Chondrocyte (in vitro differentiated cells): ENCODE data around the gene PTPRC. TPM values are rescaled to one million over a fixed set of nuclear protein-coding genes. Genes with fewer than 3 reads are reported as not detected.

Experiments used
- DNase-seq: peaks from one replicate; pipeline ENCODE4 v3.0.0; 2021; ENCODE audit warnings: mixed read lengths, low spot score
- H3K27ac Mint-ChIP-seq: one replicate; pipeline ENCODE4 v1.8.0; 2021; ENCODE audit warnings: mild to moderate bottlenecking, moderate library complexity, mixed read lengths; ENCODE audit not compliant: unreplicated experiment
- H3K27me3 Mint-ChIP-seq: 2 replicates; pipeline ENCODE4 v1.8.0; 2021; ENCODE audit warnings: low read depth, mixed read lengths
- H3K36me3 Mint-ChIP-seq: 2 replicates; pipeline ENCODE4 v1.8.0; 2021; ENCODE audit warnings: low read depth, mixed read lengths
- H3K4me1 Mint-ChIP-seq: 2 replicates; pipeline ENCODE4 v1.8.0; 2021; ENCODE audit warnings: low read depth, mild to moderate bottlenecking, mixed read lengths
- H3K4me3 Mint-ChIP-seq: one replicate; pipeline ENCODE4 v1.8.0; 2021; ENCODE audit warnings: mild to moderate bottlenecking, moderate library complexity, mixed read lengths; ENCODE audit not compliant: unreplicated experiment
- H3K9me3 Mint-ChIP-seq: 2 replicates; pipeline ENCODE4 v1.8.0; 2021; ENCODE audit warnings: low read depth, mixed read lengths
- CTCF ChIP-seq: fragments of 200-600 bp; sonication (generic); IDR thresholded peaks from 2 replicates; pipeline ENCODE4 v1.5.0; 2021; ENCODE audit warnings: antibody characterized with exemption, mild to moderate bottlenecking, moderate library complexity
- long read RNA-seq: library from polyadenylated mRNA; stranded (forward); transcript quantifications from one replicate; pipeline ENCODE4 v2.0.0, GENCODE V29; 2021
- total RNA-seq: library from RNA; stranded (reverse); gene quantifications from 3 replicates; pipeline ENCODE4 v1.2.1, GENCODE V29; 2021

The PTPRC gene
- total RNA-seq = not detected in 3 replicates
- long read RNA-seq = 0 reads

GRCh38 chr1:198638894-198639635 lies at the start of gene PTPRC:
Gene PTPRC, plus strand, starts transcription at chr1:198639040. Its CDS starts 229 bp downstream, at chr1:198639269.
- Mint-ChIP-seq H3K27ac (no peak within 1 kb of the TSS), H3K4me1 (peaks cover 6% of the 10 kb centered on the region), H3K27me3 (no peaks in the 10 kb centered on the region), H3K9me3 (no peaks in the 10 kb centered on the region), H3K4me3 (no peak within 1 kb of the TSS), H3K36me3 (no peaks in the 10 kb centered on the region)
- TF ChIP-seq CTCF = no peak
- no peak for DNase-seq

- no peak for TF ChIP-seq CTCF
- H3K9me3 Mint-ChIP-seq = peaks cover 24% of the 10 kb centered on the region
- no peak overlapping the region for H3K27ac Mint-ChIP-seq
- H3K36me3 Mint-ChIP-seq = peaks cover 9% of the 10 kb centered on the region
- no peaks in the 10 kb centered on the region for H3K27me3 Mint-ChIP-seq
- H3K4me1 Mint-ChIP-seq = peaks cover 8% of the 10 kb centered on the region
- DNase-seq = no peak
- no peak overlapping the region for H3K4me3 Mint-ChIP-seq
Measured at GRCh38 chr1:198590454-198590853, 48.4 kb upstream of the PTPRC start.

GRCh38 chr1:198595765-198596164 lies 43.1 kb upstream of the PTPRC start:
- no peaks in the 10 kb centered on the region for H3K27me3 Mint-ChIP-seq
- H3K9me3 Mint-ChIP-seq = peaks cover 4% of the 10 kb centered on the region
- peak overlapping the region; percentile 23 for H3K27ac Mint-ChIP-seq
- TF ChIP-seq CTCF = no peak
- no peak overlapping the region for H3K4me3 Mint-ChIP-seq
- H3K4me1 Mint-ChIP-seq = peaks cover 16% of the 10 kb centered on the region
- H3K36me3 Mint-ChIP-seq = no peaks in the 10 kb centered on the region
- no peak for DNase-seq

- no peak overlapping the region for H3K4me3 Mint-ChIP-seq
- no peak for DNase-seq
- H3K36me3 Mint-ChIP-seq = no peaks in the 10 kb centered on the region
- peaks cover 16% of the 10 kb centered on the region for H3K4me1 Mint-ChIP-seq
- H3K27ac Mint-ChIP-seq = no peak overlapping the region
- no peaks in the 10 kb centered on the region for H3K27me3 Mint-ChIP-seq
- TF ChIP-seq CTCF = no peak
- peaks cover 4% of the 10 kb centered on the region for H3K9me3 Mint-ChIP-seq
Measured at GRCh38 chr1:198597690-198598430, 41.0 kb upstream of the PTPRC start.

GRCh38 chr1:198598796-198599321 lies 40.0 kb upstream of the PTPRC start:
- TF ChIP-seq CTCF = no peak
- peaks cover 16% of the 10 kb centered on the region for H3K4me1 Mint-ChIP-seq
- H3K27ac Mint-ChIP-seq = no peak overlapping the region
- H3K9me3 Mint-ChIP-seq = peaks cover 4% of the 10 kb centered on the region
- no peaks in the 10 kb centered on the region for H3K27me3 Mint-ChIP-seq
- DNase-seq = no peak
- H3K36me3 Mint-ChIP-seq = no peaks in the 10 kb centered on the region
- H3K4me3 Mint-ChIP-seq = no peak overlapping the region
